ENCODE data around the gene SPDYE18.
"Not testable (repeated sequence)": the region's sequence is repeated elsewhere in the genome, so short reads cannot be mapped to it uniquely, and the experiment has no call there.

GRCh38 chr7:77006127-77007110 is 55.9 kb downstream of the SPDYE18 start:
- TF ChIP-seq, protein P1, sequence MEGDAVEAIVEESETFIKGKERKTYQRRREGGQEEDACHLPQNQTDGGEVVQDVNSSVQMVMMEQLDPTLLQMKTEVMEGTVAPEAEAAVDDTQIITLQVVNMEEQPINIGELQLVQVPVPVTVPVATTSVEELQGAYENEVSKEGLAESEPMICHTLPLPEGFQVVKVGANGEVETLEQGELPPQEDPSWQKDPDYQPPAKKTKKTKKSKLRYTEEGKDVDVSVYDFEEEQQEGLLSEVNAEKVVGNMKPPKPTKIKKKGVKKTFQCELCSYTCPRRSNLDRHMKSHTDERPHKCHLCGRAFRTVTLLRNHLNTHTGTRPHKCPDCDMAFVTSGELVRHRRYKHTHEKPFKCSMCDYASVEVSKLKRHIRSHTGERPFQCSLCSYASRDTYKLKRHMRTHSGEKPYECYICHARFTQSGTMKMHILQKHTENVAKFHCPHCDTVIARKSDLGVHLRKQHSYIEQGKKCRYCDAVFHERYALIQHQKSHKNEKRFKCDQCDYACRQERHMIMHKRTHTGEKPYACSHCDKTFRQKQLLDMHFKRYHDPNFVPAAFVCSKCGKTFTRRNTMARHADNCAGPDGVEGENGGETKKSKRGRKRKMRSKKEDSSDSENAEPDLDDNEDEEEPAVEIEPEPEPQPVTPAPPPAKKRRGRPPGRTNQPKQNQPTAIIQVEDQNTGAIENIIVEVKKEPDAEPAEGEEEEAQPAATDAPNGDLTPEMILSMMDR (IDR thresholded peaks at IDR 0.05) = not testable (repeated sequence)
- TF ChIP-seq POLR2AphosphoS5 (IDR thresholded peaks at IDR 0.05) = not testable (repeated sequence)

Data from breast epithelium (tissue), 3 donors.